Measurements from ENCODE around the gene SGMS1. TPM values are rescaled to one million over a fixed set of nuclear protein-coding genes. Genes with fewer than 3 reads are reported as not detected.

The SGMS1 gene
- total and polyA plus RNA-seq, 3 donors from 2014 or later: 30.6 to 90.9 (median 63.2) TPM

DNA sequence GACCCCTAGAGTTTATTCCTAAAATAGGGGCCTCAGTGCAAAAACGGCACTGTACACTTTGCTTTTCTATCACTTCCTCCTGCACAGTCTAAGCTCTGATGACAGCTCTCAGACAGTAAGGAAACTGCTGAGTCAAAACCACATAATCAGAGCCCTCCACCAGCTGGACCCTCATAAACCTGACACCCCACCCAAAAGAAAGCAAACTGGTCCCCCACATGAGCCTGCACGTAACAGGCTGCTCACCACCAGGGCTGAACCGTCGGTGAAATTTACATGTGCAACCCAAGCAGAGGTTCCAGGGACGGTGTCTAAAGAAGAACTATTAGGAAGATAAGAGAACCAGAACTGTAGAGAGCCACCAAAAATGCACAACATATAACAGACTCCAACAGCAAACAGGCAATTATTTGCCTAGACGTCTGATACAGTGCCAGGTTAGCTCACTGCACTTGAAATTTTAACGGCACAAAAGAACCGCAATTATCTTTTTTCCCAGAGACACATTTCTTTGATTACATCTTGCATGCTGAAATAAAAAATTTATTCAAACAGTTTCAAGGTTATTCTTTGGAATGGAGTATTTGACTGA lies 19.6 kb downstream of the SGMS1 start:
- Histone ChIP-seq H3K9me3 (no peaks in the 10 kb centered on the region), H3K4me1 (peaks cover 32% of the 10 kb centered on the region), H3K36me3 (ENCODE audit: low read depth, missing control alignments) (no peaks in the 10 kb centered on the region), H3K27ac (peak overlapping the region in 1 of 2 donors; percentile 31), H3K27me3 (no peaks in the 10 kb centered on the region), H3K4me3 (no peak overlapping the region)
- intact Hi-C loops (cut with DNase I; ENCODE audit: low total_unique reads): no loop called here
- TF ChIP-seq, protein P1, sequence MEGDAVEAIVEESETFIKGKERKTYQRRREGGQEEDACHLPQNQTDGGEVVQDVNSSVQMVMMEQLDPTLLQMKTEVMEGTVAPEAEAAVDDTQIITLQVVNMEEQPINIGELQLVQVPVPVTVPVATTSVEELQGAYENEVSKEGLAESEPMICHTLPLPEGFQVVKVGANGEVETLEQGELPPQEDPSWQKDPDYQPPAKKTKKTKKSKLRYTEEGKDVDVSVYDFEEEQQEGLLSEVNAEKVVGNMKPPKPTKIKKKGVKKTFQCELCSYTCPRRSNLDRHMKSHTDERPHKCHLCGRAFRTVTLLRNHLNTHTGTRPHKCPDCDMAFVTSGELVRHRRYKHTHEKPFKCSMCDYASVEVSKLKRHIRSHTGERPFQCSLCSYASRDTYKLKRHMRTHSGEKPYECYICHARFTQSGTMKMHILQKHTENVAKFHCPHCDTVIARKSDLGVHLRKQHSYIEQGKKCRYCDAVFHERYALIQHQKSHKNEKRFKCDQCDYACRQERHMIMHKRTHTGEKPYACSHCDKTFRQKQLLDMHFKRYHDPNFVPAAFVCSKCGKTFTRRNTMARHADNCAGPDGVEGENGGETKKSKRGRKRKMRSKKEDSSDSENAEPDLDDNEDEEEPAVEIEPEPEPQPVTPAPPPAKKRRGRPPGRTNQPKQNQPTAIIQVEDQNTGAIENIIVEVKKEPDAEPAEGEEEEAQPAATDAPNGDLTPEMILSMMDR (IDR thresholded peaks at IDR 0.05): no peak
- TF ChIP-seq POLR2A (IDR thresholded peaks at IDR 0.05): no peak
- no peak for DNase-seq
- 17 to 28% methylated on average over 8 of the region's 8 CpGs for WGBS, 2 donors

DNA sequence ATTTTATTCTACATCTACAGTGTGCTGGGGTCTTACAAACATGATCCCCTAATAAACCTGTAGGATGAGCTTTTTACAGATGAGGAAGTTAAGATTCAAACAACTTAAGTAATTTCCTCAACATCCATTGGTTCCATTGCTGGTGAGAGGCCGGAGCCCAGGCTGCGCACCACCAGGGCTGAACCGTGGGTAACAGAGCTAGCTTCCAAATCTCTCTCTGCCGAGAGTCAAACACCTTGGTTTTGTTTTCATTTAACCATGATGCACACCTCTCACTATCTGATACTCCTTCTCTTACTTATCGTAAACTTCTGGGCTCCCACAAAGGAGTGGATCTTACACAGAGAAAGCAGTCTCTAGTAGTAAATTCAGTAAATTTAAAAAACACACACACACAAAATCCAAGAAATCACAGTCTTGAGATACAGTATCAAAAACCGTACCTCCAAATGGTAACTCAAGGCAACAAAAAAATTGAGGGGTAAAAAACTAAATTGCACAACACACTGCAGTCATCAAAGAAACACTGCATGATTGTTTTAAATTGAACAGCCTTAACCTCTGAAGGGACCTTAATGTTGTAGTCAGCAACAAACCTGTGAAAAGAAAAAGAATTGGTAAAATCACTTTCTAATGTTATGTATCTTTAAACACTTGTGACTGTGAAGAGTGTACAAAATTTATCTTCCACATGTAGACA lies 20.5 kb downstream of the SGMS1 start:
- TF ChIP-seq POLR2A (IDR thresholded peaks at IDR 0.05): no peak
- TF ChIP-seq, protein P1 (IDR thresholded peaks at IDR 0.05): no peak
- intact Hi-C loops (cut with DNase I; ENCODE audit: low total_unique reads): no loop called here
- DNase-seq: no peak
- Histone ChIP-seq H3K4me3 (no peak overlapping the region), H3K9me3 (no peaks in the 10 kb centered on the region), H3K36me3 (ENCODE audit: low read depth, missing control alignments) (no peaks in the 10 kb centered on the region), H3K27me3 (no peaks in the 10 kb centered on the region), H3K4me1 (peaks cover 29% of the 10 kb centered on the region), H3K27ac (peak overlapping the region in 1 of 2 donors; percentile 31)
- WGBS, 2 donors: 75 to 84% methylated on average over 6 of the region's 6 CpGs

DNA sequence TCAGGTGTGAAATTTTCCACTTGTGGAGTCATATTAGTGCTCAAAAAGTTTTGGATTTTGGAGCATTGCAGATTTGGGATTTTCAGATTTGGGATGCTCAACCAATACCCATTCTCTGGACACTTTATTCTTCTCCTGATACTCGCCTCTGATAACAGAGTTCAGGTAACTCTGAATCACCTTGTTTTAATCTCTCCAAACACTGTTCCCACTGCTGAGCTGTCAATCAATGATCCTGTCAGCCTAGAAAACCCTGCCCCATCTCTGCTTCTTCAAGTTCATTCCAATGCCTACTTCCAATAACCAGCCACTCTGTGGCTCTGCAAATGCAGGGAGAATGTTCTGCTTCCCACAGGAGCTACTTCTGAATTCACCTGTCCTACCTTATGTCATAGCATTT lies 21.8 kb downstream of the SGMS1 start:
- H3K9me3 ChIP-seq: no peaks in the 10 kb centered on the region
- H3K27ac ChIP-seq: no peak overlapping the region
- H3K4me1 ChIP-seq: peaks cover 25% of the 10 kb centered on the region
- no peak for DNase-seq
- WGBS, 2 donors: 93 to 100% methylated on average over 1 of the region's 1 CpG
- intact Hi-C loops (cut with DNase I; ENCODE audit: low total_unique reads): no loop called here
- no peak overlapping the region for H3K4me3 ChIP-seq
- TF ChIP-seq POLR2A (IDR thresholded peaks at IDR 0.05): no peak
- TF ChIP-seq, protein P1 (IDR thresholded peaks at IDR 0.05): no peak
- no peaks in the 10 kb centered on the region for H3K27me3 ChIP-seq
- no peaks in the 10 kb centered on the region for H3K36me3 ChIP-seq (ENCODE audit: low read depth, missing control alignments)

DNA sequence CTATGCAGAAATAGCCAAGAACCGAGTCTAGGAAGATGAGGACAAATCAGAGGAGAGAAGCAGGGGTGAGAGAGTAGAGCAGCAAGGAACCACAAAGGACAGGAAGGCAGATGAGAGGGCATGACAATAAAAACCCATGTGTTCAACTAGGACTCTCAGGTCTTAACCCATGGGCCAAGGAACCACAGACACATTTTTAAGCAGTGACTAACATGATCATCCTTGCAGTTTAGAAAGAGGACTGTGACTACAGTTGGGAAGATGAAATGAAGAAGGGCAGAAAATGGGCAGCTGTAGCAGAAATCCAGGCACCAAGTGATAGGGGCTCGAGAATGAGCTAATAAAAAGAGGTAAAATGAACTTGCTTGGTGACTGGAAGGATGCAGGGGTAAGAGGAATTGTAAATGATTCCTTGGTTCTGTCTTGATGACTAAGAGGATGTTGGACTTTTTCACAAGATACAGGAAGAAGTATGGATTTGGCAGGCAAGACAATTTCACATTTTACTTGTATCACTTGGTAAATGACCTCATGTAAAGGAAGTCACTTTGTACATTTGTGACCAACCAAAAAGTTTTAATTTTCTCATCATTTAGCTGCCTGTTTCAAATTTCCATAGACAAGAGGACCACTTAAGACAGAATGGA lies 22.8 kb downstream of the SGMS1 start:
- no peaks in the 10 kb centered on the region for H3K27me3 ChIP-seq
- H3K9me3 ChIP-seq: no peaks in the 10 kb centered on the region
- H3K27ac ChIP-seq: no peak overlapping the region
- WGBS, 2 donors: 66 to 76% methylated on average over 2 of the region's 2 CpGs
- intact Hi-C loops (cut with DNase I; ENCODE audit: low total_unique reads): no loop called here
- H3K4me1 ChIP-seq: peaks cover 25% of the 10 kb centered on the region
- no peak for TF ChIP-seq POLR2A (IDR thresholded peaks at IDR 0.05)
- TF ChIP-seq, protein P1 (IDR thresholded peaks at IDR 0.05): no peak
- no peaks in the 10 kb centered on the region for H3K36me3 ChIP-seq (ENCODE audit: low read depth, missing control alignments)
- no peak for DNase-seq
- no peak overlapping the region for H3K4me3 ChIP-seq

Data from testis (tissue), 3 donors.